Kasumi-1 (cell line): ENCODE data around the gene OXCT2.
"Not testable (repeated sequence)": the region's sequence is repeated elsewhere in the genome, so short reads cannot be mapped to it uniquely, and the experiment has no call there.

ENCODE experiments used
- DNase-seq, 2 experiments: peaks; one replicate each; lab custom pipeline; 2025; lab: John Stamatoyannopoulos, UW

OXCT2 gene

DNA sequence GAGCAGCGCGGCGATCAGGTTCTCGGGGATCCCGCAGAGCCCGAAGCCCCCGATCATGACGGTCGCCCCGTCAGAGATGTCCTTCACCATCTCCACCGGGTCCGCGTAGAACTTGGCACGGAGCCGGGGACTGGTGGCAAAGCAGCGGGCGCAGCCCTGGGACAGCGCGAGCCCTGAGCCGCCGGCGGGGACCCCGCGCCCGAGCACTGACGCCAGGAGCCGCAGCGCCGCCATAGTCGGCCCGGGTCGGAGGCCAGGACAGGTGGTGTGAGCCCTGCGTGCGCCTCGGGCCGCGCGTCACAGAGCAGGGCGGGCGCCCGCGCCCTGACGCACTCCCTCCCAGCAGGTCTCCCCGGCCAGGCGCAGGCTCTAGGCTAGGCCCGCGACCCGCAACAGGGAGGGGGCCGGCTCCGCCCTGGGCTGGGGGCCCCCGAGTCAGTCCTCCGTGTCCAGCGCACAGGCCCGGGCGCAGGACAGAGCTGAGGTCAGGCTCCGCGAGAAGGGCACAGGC is at the start of gene OXCT2:
TSS of gene OXCT2 (minus strand) at position 327 of the 511 bp plus-strand sequence. CDS start at position 234, 93 bp downstream.
- DNase-seq, result not testable (repeated sequence)

DNA sequence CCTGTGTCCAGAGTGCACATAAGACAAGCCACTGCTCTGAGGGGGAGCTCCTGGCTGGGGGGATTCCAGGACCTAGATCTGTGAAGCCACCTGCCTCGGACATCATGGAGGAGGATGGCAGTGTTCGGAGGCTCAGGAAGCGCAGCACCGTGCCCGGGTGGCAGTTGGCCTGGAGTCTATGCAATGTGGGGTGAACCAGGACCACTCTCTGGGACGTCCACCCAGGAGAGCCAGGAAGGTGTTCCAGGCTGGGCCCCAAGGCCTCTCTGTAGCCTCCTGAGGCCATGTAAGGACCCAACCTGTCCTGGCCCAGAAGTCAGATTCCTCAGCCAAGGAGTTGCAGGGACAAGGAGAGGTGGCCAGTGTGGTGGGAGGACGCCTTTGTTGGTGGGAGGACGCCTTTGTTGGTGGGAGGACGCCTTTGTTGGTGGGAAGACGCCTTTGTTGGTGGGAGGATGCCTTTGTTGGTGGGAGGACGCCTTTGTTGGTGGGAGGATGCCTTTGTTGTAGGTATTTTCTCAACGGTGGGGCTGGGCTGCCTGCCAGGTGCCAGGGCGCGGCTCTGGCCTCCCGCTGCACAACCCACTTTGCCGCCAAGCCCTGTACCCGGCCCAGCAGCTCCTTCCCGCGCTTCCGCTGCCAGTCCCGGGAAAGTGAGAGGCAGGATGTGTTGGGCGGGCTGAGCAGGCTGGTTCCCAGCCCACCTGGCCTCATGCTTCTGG is 48.1 kb upstream of the OXCT2 start:
- no peak for DNase-seq

- no peak for DNase-seq
These were observed 47.3 kb upstream of the OXCT2 start for GRCh38 chr1:39818482-39818881.

- DNase-seq, result peak; percentile 90 to 92
These were observed 46.2 kb upstream of the OXCT2 start for GRCh38 chr1:39817091-39817932.

DNA sequence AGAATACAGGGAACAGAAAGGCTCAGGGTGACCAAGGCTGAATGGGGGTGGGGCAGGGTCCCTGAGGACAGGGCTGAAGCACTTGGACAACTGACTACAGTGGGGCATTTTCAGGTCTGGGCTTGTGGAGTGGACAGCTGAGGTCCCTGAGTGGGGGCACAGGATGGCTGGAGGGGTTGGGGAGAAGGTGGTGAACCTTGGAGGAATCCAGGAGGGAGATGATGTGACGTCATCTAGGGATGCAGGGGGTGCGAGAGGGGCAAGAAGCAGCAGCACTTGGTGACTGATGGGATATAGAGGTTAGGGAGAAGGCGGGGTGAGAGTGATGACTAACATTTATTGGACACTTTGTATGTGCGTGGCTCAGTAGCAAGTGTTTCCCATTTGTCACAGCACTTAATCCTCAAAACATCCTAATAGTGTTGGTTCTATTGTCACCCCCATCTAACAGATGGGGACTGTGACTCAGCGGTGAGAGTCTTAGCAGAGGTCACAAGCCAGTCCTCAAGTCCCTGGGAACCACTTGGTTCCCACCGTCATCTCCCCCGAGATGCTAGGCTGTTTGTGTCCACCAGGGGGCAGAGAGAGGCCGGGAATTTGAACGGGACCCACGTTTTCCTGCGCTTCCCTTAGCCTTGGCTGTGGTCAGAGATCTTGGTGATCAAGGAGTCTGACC is 45.4 kb upstream of the OXCT2 start:
- DNase-seq, result peak; percentile 48 to 62

GRCh38 chr1:39812913-39813312 is 41.8 kb upstream of the OXCT2 start:
- DNase-seq, result no peak

DNA sequence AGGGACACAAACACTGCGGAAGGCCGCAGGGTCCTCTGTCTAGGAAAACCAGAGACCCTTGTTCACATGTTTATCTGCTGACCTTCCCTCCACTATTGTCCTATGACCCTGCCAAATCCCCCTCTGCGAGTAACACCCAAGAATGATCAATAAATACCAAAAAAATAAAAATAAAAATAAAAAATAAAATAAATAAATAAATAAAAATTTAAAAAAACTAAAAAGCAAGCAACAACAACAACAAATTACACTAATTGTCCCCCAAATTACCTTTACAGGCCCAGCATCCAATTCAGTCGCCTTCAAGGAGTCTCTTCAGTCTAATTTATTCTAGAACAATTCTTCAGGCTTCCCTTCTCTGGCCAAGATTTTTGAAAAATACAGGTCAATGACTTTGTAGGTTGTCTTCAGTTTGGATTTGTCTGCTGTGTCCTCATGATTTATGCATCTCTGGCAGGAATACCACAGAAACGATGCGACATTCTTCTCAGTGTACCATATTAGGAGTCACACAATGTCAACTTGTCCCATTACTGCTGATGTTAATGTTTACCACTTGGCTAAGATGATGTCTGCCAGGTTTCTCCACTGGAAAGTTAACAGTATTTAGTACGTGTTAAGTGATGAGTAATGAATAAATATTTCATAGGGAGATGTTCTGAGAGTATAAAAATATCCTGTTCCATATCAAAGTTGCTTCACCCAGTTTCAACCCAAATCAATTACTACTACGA is 37.8 kb upstream of the OXCT2 start:
- no peak for DNase-seq

- DNase-seq, result no peak
These were observed 34.2 kb upstream of the OXCT2 start for GRCh38 chr1:39805385-39805784.

DNA sequence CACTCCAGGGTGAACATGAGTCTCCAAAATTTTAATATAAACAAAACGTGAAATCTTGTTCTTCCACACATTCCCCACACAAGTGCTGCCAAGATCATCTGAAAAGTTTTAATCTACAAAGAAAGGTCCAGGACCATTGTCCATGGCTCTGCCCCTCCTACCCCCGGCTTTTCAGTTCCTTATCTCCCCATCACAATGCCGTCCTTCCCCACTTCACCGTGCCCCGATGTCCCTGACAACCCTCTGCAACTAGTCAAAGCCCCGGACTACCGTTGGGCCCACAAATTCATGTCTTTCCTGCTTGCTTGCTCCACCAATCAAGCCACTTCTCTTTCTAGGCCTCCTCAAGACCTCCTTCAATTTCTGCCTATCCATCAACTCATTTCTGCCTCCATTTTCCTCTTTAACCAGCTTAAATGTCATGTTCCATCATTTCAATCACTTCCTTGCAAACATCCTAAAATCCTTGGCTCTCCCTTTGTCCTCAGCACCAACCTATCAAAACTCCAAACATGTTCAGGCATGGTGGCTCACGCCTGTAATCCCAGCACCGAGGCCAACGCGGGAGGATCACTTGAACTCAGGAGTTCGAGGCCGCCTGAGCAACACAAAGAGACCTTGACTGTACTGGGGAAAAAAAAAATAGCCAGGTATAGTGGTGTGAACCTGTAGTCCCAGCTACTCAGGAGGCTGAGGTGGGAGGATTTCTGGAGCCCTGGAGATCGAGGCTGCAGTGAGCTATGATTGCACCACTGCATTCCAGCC is 31.5 kb upstream of the OXCT2 start:
- no peak for DNase-seq

DNA sequence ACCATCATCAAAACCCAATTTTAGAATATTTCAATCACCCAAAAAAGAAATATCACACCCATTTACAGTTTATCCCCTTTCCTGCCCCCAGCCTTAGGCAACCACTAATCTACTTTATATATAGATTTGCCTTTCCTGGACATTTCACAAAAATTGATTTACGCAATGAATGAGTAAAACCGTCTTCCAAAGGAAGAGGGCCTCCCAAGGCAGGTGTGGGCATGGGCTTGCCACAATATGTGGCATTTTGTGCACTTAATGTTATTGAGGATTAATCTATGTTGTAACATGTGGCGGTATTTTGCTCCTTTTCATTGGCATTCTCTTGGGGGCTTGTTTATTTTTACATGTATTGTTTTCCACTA is 29.3 kb upstream of the OXCT2 start:
- no peak for DNase-seq

- DNase-seq, result peak; percentile 69 to 75
These were observed 28.8 kb upstream of the OXCT2 start for GRCh38 chr1:39799770-39800470.

GRCh38 chr1:39798859-39799769 is 28.0 kb upstream of the OXCT2 start:
- DNase-seq, result peak; percentile 91 to 92

DNA sequence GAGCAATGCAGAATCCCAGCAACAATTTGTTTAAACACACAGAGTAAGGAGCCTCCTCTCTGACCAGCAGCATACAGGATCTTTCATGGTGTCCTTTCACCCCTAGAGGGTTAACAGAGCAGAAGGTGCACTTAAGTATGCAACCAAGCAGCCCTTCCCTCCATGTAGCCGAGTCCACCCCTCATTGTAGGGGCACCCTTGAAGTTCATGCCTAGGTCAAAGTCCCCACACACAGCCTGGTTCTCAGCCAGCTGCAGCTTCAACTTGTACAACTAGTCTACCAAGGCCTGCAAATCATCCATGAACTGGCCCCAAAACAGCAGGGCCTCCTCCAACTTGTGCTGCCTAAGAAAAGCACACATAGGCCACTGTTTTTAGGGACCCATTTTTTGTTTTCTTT is 24.5 kb upstream of the OXCT2 start:
- no peak for DNase-seq

GRCh38 chr1:39791838-39792237 is 20.7 kb upstream of the OXCT2 start:
- DNase-seq, result no peak

DNA sequence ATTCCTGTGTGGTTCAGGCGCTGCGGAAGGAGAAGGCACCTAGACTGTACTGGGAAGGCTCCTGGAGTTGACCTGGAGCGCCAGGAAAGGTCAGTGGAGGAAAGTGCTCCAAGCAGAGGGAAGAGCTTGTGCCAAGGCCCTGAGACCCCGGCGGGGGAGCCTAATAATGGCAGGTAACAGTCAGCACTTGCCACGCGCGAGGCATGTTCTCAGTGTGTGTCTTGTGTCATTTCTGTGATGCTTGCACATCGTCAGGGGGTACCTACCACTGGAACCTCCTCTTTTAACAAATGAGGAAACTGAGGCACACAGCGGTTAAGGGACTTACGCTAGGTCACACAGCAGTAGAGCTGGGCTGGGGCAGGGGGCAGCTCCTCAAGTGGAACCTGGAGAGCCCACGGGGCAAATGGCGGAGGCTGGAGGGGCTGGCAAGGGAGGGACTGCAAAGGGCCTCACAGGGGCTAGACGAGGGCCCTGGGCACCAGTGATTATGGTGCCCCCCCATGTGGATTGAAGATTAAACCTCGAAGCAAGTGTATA is 18.5 kb upstream of the OXCT2 start:
- peak in 1 of 2 experiments; percentile 29 for DNase-seq

DNA sequence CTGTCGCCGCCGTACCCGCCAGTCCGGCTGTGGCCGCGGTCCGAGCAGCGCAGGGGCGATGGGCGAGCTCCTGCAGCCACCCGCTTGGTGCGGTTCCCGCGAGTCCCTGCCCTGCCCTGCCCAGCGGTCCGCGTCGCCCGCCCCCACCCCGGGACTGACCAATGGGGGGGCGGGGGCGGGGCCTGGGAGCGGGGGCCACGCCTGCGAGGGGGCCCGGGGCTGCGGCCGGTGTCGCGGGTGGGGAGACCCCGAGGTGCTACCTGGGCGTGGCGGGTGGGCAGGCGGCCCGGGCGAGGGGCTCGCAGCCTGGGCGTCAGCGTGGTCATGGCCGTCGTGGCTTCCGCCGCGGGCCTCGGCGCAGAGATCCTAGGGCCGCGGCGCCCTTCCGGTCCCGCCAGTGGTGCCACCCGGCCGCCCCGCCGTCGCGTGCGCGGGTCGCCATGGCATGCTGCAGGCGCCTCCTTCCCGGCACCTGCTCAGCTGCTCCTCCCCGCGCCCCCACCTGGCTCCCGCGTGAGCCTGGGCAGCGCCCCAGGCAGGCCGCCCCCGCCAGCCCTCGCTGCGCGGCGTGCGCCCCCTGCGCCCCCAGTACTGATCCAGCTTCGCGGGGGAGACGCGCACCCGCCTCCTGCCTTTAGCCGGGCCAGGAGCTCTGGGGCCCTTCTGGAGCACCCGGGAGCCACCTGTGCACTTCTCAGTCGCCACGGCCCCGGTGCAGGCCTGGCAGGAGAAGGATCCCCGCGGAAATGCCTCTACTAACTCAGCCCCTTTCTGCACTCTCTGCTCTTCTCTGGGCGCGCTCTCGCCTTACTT is 17.8 kb upstream of the OXCT2 start, which contains the start of gene BMP8B:
TSS of gene BMP8B (minus strand) at position 108 of the 813 bp plus-strand sequence. CDS start 380 bp downstream, outside the sequence.
- peak; percentile 35 to 40 for DNase-seq

GRCh38 chr1:39788426-39788757 is 17.2 kb upstream of the OXCT2 start:
- DNase-seq, result no peak

GRCh38 chr1:39787964-39788363 is 16.8 kb upstream of the OXCT2 start:
- not testable (repeated sequence) for DNase-seq
